ENCODE results near the gene SPR.

DNA sequence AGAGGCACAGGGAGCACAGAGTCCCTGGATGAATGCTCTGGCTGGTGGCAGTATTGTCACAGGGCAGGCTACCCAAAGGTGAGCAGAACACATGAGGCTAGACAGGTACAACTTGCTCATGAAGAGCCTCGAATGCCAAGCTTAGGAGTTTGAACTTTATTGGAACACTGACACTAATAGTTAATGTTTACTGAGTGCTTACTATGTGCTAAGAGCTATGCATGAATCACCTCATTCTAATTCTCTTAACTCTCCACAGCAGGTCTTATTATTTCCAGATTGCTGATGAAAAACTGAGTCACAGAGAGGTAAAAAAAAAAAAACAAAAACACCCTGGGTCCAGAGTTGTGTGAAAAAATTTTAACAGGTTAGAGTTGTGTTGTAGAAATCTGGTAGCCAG, 24.0 kb downstream of the SPR start:
- TF ChIP-seq EZH2 (IDR thresholded peaks at IDR 0.05) (no peak), POLR2AphosphoS5 (IDR thresholded peaks at IDR 0.05; ENCODE audit: borderline replicate concordance, low read depth, low read length) (no peak)
